NCI-H1436 treated with DMSO at 0.1 percent for 48 hours (cell line): ENCODE data around the gene CCNL2.

Experiments used
- DNase-seq: peaks from one replicate; lab custom pipeline; 2025; lab: John Stamatoyannopoulos, UW

Gene CCNL2

GRCh38 chr1:1341549-1342021 is 57.5 kb downstream of the CCNL2 start:
- no peak for DNase-seq

GRCh38 chr1:1340791-1341548 is 58.2 kb downstream of the CCNL2 start:
- no peak for DNase-seq

DNA sequence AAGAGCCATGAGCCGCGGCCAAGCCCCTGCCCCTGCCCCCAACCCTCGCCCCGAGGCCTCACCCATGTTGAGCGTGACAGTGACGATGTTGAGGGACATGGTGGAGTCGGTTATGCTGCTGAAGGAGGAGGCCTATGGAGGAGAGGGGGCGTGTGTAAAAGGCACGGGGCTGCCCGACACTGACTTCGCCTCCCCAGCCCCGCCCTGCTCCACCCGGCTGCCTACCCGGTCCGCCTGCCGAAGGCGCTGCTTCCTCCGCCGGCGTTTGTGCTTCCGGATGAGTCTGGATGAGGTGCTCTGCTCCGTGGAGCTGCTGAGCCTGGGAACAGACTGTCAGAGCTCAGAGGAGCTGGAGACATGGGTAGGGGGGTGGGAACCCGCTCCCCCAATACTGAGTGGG is 59.0 kb downstream of the CCNL2 start:
- no peak for DNase-seq

GRCh38 chr1:1338278-1338677 is 60.9 kb downstream of the CCNL2 start:
- DNase-seq = no peak

- no peak for DNase-seq
These were observed 61.4 kb downstream of the CCNL2 start for GRCh38 chr1:1337793-1338147.

DNA sequence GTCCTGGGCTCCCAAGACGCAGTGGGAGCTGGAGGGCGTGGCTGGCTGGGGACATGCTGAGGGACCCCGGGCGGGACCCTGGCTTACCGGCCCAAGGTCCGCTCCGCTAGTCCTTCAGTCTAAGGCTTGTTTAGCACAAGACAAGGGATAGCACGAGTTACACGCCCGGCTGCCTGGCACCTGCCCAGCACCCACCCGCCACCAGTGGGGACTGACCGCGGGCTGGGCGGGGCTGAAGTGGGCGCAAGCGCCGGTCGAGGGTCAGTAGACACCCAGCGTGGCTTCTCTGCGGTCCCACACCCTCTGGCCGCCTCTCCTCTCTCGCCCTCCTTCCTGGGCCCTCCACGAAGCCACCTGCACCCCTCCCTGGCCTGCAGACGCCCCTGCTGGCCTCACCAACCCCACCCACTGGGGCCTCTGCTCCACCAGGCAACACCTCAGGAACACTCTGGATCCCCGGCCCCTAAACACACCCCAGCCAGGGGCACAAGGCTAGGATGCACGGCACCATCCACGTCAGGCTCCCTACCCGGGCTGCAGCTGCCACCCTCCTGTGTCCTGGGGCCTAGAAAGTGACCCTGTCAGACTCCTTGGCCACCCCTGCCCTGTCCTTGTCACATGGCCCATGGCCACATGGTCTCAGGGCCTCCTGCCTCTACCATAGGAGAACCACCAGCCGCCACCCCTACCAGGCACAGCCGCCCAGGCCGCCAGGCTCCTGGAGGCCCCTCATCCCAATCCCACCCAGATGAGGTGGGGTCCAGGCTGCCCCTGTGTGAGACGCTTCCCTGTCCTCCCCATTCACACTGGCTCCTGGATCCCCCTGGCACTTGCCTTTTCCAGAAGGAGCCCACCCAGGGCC is 62.0 kb downstream of the CCNL2 start:
- DNase-seq = no peak

DNA sequence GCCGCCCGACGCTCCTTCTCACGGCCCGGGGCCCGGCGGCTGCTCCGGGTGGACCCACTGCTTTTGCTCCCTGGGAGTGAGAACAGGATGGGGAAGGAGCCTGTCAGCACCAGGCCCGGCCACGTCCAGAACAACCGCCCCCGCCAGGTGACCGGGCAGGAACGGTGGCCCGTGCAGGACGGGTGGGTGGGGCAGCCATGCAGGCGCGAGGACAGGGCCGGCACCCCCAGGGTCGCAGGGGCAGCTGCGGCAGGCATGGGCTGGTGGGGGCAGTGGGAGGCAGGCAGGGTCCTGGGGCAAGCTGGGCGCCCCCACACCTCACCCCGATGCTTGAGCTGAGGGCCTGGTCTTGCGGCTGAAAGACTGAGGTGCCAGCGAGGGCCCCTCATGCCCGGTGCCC is 62.7 kb downstream of the CCNL2 start:
- DNase-seq = no peak

DNA sequence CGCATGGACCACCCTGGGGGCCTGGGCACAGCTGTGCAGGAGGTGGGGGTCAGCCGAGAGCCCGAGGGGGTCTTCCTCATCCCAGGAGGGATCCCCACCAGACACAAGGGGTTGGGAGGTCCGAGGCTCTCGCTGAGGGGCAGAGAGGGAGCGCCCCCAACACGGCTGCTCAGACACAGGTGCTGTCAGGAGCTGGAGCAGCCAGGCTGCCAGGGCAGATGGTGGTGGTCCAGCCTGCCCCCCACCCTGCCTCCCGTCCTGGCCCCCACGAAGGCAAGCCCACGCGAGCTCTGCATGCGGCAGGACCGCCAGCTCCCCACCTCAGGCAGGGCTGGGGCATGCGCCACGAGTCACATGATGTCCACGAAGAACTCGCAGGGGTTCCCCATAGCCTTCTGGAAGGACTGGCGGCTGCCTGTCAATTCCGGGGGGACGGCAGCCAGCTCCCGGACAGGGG is 63.3 kb downstream of the CCNL2 start:
- no peak for DNase-seq
